Measurements from ENCODE around the gene EIF5A.
"Not testable (repeated sequence)": the region's sequence is repeated elsewhere in the genome, so short reads cannot be mapped to it uniquely, and the experiment has no call there.

The EIF5A gene

GRCh38 chr17:7332600-7333069 is 25.2 kb downstream of the EIF5A start:
- not testable (repeated sequence) for FAIRE-seq

- FAIRE-seq = no peak
Measured at GRCh38 chr17:7334938-7335538, 27.6 kb downstream of the EIF5A start.

DNA sequence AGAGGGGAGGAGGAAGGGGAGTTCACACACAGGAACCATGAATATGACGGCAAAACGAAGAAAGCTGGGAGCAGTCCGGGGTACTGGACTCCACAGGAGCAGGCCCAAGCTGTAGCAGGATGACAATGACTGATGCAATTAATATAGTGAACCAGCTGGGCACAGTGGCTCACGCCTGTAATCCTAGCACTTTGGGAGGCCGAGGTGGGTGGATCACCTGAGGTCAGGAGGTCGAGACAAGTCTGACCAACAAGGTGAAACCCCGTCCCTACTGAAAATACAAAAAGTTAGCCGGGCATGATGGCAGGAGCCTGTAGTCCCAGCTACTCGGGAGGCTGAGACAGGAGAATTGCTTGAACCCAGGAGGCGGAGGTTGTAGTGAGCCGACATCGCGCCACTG is 28.3 kb downstream of the EIF5A start:
- not testable (repeated sequence) for FAIRE-seq

- FAIRE-seq = no peak
Measured at GRCh38 chr17:7336240-7337175, 29.1 kb downstream of the EIF5A start, which contains the start of gene ACAP1. Gene ACAP1, plus strand, starts transcription at chr17:7336529. Its CDS starts 206 bp downstream, at chr17:7336735.

GRCh38 chr17:7337600-7337999 is 30.2 kb downstream of the EIF5A start:
- FAIRE-seq = not testable (repeated sequence)

DNA sequence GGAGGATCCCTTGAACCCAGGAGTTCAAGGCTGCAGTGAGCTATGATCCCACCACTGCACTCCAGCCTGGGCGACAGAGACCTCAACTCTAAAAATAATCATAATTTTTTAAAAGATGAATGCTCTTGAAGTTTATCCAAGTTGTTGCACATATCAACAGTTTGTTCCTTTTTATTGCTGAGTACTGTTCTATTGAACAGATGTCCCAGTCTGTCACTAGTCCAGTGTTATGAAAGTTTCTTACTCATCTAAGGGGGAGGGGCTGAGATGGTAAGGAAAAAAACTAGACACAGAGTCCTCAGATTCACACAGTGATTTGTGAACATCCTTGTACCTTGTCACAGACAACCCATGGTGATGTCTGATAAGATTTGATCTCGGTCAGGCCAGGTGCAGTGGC is 32.8 kb downstream of the EIF5A start:
- FAIRE-seq = no peak

GRCh38 chr17:7341842-7342241 is 34.4 kb downstream of the EIF5A start:
- no peak for FAIRE-seq

DNA sequence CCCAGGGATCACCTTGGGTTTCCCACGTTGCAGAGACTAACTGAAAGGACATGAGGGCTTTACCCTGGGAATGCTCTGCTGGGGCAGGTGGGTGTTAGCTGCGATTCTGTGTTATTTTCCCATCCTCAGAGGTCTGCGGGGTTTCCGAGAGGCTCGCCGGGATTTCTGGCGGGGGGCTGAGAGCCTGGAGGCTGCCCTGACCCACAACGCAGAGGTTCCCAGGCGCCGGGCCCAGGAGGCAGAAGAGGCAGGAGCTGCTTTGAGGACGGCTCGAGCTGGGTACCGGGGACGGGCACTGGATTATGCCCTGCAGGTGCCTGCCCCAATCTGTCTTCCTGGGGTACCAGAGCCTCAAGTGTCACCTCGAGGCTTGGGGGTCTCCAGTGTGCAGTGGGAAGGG is 35.8 kb downstream of the EIF5A start:
- FAIRE-seq = no peak

DNA sequence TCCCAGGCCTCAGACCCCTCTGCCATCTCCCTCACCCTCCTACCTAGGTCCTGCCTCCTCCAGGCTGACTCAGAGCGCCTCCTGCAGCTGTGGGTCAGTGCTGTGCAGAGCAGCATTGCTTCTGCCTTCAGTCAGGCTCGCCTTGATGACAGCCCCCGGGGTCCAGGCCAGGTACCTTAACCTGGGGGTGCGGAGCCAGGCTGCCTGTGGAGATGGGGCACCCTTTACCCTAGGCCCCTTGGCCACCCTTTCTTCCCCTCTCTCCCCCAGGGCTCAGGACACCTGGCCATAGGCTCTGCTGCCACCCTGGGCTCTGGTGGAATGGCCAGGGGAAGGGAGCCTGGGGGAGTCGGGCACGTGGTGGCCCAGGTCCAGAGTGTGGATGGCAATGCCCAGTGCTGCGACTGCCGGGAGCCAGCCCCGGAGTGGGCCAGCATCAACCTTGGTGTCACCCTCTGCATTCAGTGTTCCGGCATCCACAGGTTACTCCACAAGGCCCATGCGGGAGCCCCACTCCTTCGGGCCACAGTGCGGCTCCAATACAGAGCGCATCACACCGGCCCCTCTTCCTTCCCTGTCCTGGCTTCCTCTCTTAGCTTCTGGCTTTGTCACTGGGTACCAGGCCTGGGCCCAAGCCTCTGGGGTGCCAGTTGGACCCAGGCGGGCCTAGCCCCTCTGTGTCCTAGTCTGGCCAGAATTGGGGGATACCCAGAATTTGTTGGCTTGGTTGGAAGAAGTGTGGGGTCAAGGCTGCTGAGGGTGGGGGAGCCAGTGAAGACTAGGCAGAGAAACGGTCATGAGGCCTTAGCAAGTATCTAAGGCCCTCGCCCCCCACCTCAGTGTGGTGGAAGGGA is 39.6 kb downstream of the EIF5A start:
- FAIRE-seq = no peak

GRCh38 chr17:7347630-7348477 is 40.4 kb downstream of the EIF5A start:
- FAIRE-seq = no peak

- FAIRE-seq = no peak
Measured at GRCh38 chr17:7348478-7349242, 41.2 kb downstream of the EIF5A start.

DNA sequence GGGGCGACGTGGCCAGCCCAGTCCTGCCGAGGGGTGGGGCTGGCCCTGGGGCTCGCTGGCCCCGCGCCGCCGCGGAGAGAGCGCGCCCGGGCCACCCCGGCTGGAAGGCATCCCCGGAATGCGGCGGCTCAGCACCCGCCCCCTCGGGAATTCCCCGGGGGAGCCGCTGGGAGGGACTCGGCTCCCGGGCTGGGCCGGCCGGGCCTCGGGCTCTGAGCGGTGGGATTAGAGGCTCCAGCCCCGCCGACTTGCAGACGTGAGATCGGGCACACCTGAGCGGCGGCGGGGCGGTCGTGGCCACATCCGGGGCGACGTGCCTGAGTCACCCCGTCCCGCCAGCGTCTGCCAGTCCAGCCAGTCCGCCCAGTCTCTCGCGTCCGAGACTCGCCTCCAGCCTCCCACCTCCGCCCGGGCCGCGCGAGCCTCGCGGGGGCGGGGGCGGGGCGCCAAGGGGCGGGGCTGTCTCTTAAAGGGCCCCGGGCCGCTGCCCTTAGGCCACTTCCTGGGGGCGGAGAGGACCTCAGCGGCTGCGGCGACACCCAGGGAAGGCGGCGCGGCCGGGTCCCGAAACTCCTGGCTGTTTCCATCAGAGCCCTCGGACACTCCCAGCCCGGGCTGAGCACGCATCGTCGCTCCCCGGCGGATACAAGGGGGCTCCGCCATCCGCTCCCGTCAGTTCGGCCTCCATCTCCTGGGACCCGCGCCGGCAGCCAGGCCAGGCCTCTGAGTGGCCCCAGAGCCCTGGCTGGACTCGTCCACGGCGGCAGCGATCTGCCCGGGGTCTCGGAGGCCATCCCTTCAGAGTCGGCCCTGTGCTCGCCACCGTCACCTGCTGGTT is 44.5 kb downstream of the EIF5A start, which contains the start of gene KCTD11:
KCTD11 (plus strand) TSS at position 498 of the 838 bp plus-strand sequence.
- FAIRE-seq = no peak

DNA sequence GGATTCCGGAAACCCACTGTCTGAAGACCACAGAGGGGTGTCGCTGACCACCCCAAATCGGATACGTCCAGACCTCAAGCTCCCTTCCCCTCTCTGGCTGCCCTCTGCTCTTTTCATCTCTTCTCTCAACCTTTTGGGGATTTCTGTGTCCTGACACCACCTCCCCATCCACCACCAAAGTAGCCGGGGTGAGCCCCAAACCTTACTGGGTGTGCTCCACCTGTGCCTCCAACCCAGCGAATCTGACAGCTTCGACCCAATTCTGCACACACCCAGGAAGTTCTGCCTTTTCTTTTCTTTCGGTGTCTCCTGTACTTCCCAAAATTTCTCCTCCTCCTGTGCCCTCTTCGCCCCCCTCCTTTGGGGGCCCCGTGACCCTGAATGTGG is 45.1 kb downstream of the EIF5A start:
- FAIRE-seq = no peak

- FAIRE-seq = no peak
Measured at GRCh38 chr17:7352910-7353635, 45.6 kb downstream of the EIF5A start.

DNA sequence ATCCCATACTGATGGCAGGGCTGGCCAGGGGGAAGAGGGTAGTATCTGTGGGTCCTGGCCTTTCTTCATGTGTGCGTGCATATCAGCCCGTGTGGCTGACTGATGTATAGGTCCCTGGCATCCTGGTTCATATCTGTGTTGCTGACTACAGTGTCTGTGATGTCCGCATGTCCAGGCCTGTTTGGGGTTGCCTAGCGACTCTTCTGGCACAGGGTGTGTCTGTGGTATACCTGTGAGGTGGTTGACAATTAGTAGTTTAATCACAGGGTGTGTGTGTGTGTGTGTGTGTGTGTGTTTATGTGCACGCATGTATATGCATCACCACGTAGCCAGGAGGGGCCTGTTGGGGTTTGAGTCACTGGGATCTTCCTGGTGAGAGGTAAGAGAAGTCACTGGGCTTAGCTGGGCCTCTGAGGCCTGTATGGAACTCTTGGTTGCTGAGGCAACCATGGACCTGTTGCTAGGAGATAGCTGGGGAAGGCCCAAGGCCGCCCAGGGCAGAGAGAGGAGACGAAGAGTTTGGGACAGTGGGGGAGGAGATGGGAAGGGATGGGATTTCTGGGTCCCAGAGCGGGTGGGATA is 46.9 kb downstream of the EIF5A start:
- FAIRE-seq = no peak

GRCh38 chr17:7355053-7355452 is 47.6 kb downstream of the EIF5A start, which contains the start of gene TMEM95:
Gene TMEM95, plus strand, starts transcription at chr17:7355156. Its CDS starts 49 bp downstream, at chr17:7355205.
- FAIRE-seq = no peak

DNA sequence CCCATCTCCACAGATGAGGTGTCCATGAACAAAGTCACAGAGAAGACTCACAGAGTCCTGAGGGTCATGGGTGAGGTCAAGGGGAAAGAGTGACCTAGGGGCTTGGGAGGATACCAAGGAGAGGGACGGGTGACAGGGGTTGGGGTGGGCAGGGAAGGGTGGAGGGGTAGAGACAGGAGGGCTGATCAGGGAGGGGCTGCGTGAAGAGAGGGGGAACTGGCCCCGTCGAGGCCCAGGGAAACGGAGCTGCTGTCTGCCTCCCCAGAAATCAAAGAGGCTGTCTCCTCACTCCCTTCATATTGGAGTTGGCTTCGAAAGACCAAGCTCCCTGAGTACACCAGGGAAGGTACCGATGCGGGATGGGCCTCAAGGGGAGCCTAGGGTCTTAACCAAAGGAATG is 48.1 kb downstream of the EIF5A start:
- no peak for FAIRE-seq

- no peak for FAIRE-seq
Measured at GRCh38 chr17:7356072-7356549, 48.7 kb downstream of the EIF5A start.

DNA sequence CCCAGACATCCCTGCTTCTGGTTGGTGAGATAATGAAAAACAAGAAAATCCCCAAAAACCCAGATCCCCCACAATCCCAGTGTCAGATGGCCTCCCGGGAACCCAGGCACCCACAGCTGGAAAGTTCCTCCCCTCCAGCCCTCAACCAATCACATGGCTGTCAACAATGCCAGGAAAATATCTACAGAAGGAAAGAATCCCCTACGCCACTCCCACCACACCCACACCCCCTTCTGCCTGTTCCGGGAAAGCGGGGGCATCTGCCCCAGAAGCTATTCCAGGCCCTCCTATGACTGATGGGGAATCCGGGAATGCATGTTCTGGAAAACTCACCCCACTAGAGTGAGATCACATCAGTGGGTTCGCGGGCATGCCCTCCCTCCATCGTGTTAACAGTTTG is 49.3 kb downstream of the EIF5A start:
- FAIRE-seq = no peak

Measured in colon (tissue), 2 donors.